GM23248 (cell line): ENCODE measurements around the gene SPATA32. TPM values are rescaled to one million over a fixed set of nuclear protein-coding genes. Genes with fewer than 3 reads are reported as not detected.
A peak's percentile ranks its signal among the peaks of the same experiment; 100 is the strongest.

Experiments
- DNase-seq: peaks from one replicate; pipeline ENCODE4 v3.0.0-alpha.2; 2015
- H2AFZ ChIP-seq: fragments of 200-600 bp; sonication (generic); 2 replicates; pipeline ENCODE4 v1.6.1; 2016; ENCODE audit warnings: antibody characterized with exemption
- H3F3A ChIP-seq: fragments of 200-600 bp; sonication (generic); 2 replicates; pipeline ENCODE4 v1.6.1; 2016; ENCODE audit warnings: mild to moderate bottlenecking, antibody characterized with exemption, mixed run types; ENCODE audit not compliant: insufficient read depth
- H3K27ac ChIP-seq: fragments of 200-600 bp; sonication (generic); 2 replicates; pipeline ENCODE4 v1.5.1; 2016; ENCODE audit warnings: mild to moderate bottlenecking
- H3K27me3 ChIP-seq: fragments of 200-600 bp; sonication (generic); replicated peaks from 2 replicates; pipeline ENCODE4 v1.6.1; 2016; ENCODE audit warnings: mild to moderate bottlenecking; ENCODE audit not compliant: insufficient read depth
- H3K36me3 ChIP-seq: fragments of 200-600 bp; sonication (generic); 2 replicates; pipeline ENCODE4 v1.6.1; 2016; ENCODE audit warnings: low read depth, mild to moderate bottlenecking
- H3K4me1 ChIP-seq: fragments of 200-600 bp; sonication (generic); 2 replicates; pipeline ENCODE4 v1.6.1; 2016; ENCODE audit warnings: mild to moderate bottlenecking; ENCODE audit not compliant: insufficient read depth
- H3K4me2 ChIP-seq: fragments of 200-600 bp; sonication (generic); one replicate; pipeline ENCODE4 v1.6.1; 2016; ENCODE audit warnings: mild to moderate bottlenecking; ENCODE audit not compliant: unreplicated experiment
- H3K4me3 ChIP-seq: fragments of 200-600 bp; sonication (generic); 2 replicates; pipeline ENCODE4 v1.5.1; 2016; ENCODE audit warnings: mild to moderate bottlenecking
- H3K79me2 ChIP-seq: fragments of 200-600 bp; sonication (generic); 2 replicates; pipeline ENCODE4 v1.6.1; 2016; ENCODE audit warnings: mild to moderate bottlenecking; ENCODE audit not compliant: insufficient read depth
- H3K9ac ChIP-seq: fragments of 200-600 bp; sonication (generic); 2 replicates; pipeline ENCODE4 v1.6.1; 2016; ENCODE audit warnings: mild to moderate bottlenecking
- H3K9me2 ChIP-seq: fragments of 200-600 bp; sonication (generic); 2 replicates; pipeline ENCODE4 v1.6.1; 2016; ENCODE audit warnings: mixed run types, mild to moderate bottlenecking, moderate library complexity; ENCODE audit not compliant: insufficient read depth
- H3K9me3 ChIP-seq: fragments of 200-600 bp; sonication (generic); one replicate; pipeline ENCODE4 v1.6.1; 2017; ENCODE audit warnings: low read depth
- H4K20me1 ChIP-seq: fragments of 200-600 bp; sonication (generic); 2 replicates; pipeline ENCODE4 v1.6.0; 2016; ENCODE audit not compliant: insufficient read depth
- EZH2 ChIP-seq: fragments of 200-600 bp; sonication (generic); IDR thresholded peaks from 2 replicates; pipeline ENCODE4 v1.6.1; 2018; ENCODE audit warnings: antibody characterized with exemption, mild to moderate bottlenecking; ENCODE audit not compliant: insufficient read depth, poor library complexity, severe bottlenecking
- EZH2phosphoT487 ChIP-seq: fragments of 200-600 bp; sonication (generic); IDR thresholded peaks from 2 replicates; pipeline ENCODE4 v1.6.1; 2018; ENCODE audit warnings: antibody characterized with exemption, moderate library complexity, mild to moderate bottlenecking, low read depth; ENCODE audit not compliant: insufficient read depth
- WGBS, 2 experiments: methylation state at CpG; one replicate each; pipeline ENCODE4 v1.1.6; 2015 to 2017; ENCODE audit warnings: low lambda C conversion rate in 2 of 2, low coverage in 1 of 2; ENCODE audit errors: missing lambda C conversion rate in 2 of 2; 5-methylcytosine and 5-hydroxymethylcytosine counted together
- in situ Hi-C: fragments of 300-500 bp; cut with MboI; formaldehyde crosslinking; loops from 2 replicates; pipeline ENCODE4 v1.15.0; 2020
- polyA plus RNA-seq: library from polyadenylated mRNA; unstranded; fragments of >200 nt; fragmentation: Nextera tagmentation; extraction: Ambion mirVana; gene quantifications from 2 replicates; pipeline ENCODE4 v1.2.1, GENCODE V29; 2016
- total RNA-seq: library from RNA; depleted of rRNA; stranded (reverse); fragments of >200 nt; shearing (Covaris generic); gene quantifications from 2 replicates; pipeline ENCODE4 v1.2.3, GENCODE V29; 2014

The SPATA32 gene
- total and polyA plus RNA-seq, 2 experiments from 2014 or later, result not detected

DNA sequence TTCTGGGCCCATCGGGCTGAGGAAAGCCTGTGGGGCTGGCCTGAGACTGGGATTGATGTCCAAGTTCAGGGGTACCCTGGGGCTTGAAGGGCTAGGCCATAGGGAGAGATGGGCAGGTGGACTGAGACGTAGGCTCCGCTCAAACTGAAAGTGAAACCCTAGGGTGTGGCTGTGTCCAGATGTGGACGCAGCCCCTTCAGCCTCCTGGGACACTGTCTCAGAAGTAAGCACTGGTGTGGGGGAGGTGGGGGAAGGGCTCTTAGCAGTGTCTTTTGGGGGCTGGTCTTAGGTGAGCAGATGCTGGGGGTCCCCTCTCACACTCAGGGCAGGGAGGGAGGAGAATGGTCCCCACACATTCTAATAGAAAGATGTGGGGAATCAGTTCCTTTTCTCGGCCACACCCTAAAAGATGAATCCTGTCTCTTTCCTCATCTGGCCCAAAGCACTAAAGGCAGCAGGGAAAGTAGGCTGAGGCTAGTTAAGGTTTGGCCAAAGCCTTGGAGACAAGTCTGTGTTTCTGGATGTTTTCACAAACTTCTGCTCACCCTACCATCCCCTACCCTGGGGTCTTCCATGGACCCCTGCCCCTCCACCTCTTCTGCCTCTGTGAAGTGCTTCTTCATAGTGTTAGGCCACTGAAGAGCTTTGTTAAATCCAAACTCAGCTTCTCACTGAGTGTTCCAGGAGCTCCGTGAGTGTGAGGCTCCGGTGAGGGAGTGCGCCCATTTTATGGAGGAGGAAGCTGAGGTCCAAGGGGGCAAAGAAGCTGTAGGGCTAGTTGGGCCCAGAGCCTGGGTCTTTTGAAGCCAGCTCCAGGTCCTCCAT lies 34.6 kb downstream of the SPATA32 start:
- Histone ChIP-seq H3K36me3 (no peaks in the 10 kb centered on the region), H3K9me3 (no peaks in the 10 kb centered on the region), H3K4me3 (no peak overlapping the region), H3K27ac (no peak overlapping the region), H3K79me2 (no peaks in the 10 kb centered on the region), H3K4me1 (peaks cover 44% of the 10 kb centered on the region), H4K20me1 (no peaks in the 10 kb centered on the region), H3K27me3 (no peaks in the 10 kb centered on the region), H2AFZ (no peak overlapping the region), H3K4me2 (peak overlapping the region; percentile 23), H3K9ac (no peak overlapping the region), H3K9me2 (no peaks in the 10 kb centered on the region), H3F3A (peaks cover 3% of the 10 kb centered on the region; the same call in 1 of the 2 replicates)
- peak; percentile 52 for DNase-seq
- 57 to 61% methylated on average over 7 to 8 of the region's 8 CpGs for WGBS, 2 experiments
- in situ Hi-C loops, result loop anchor here (10.0 kb wide), 1 partner anchor 167 kb away; no protein-coding TSS in a partner anchor
- TF ChIP-seq EZH2 (no peak), EZH2phosphoT487 (no peak)

DNA sequence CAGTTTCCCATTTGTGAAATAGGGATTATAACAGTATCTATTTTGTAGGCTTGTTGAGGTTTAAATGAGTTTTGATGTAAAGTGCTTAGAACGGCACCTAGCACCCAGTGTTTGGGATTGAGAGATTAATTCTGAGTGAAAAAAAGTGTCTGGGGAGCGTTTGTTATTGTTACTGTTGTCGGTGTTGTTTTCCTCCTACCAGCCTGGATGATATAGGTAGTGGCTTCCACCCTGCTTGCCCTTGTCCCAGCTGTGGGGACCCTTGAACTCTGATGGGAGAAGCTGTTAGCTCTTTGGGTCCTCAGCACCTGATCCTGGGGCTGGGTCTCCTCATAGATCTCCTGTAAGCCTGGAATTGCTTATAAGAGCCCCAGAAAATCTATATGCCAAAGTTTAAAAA lies 35.3 kb downstream of the SPATA32 start:
- H3K9me3 ChIP-seq, result no peaks in the 10 kb centered on the region
- in situ Hi-C loops, result loop anchor here (10.0 kb wide), 1 partner anchor 168 kb away; no protein-coding TSS in a partner anchor
- DNase-seq, result no peak
- no peak overlapping the region for H3K27ac ChIP-seq
- no peaks in the 10 kb centered on the region for H3K9me2 ChIP-seq
- no peak overlapping the region for H3K4me3 ChIP-seq
- H3K36me3 ChIP-seq, result no peaks in the 10 kb centered on the region
- peak overlapping the region; percentile 23 for H3K4me2 ChIP-seq
- peaks cover 3% of the 10 kb centered on the region; the same call in 1 of the 2 replicates for H3F3A ChIP-seq
- TF ChIP-seq EZH2phosphoT487, result no peak
- no peak for TF ChIP-seq EZH2
- no peak overlapping the region for H2AFZ ChIP-seq
- H3K9ac ChIP-seq, result no peak overlapping the region
- H3K27me3 ChIP-seq, result no peaks in the 10 kb centered on the region
- H4K20me1 ChIP-seq, result no peaks in the 10 kb centered on the region
- WGBS, 2 experiments, result 83 to 94% methylated on average over 3 of the region's 3 CpGs
- H3K79me2 ChIP-seq, result no peaks in the 10 kb centered on the region
- peaks cover 44% of the 10 kb centered on the region for H3K4me1 ChIP-seq

DNA sequence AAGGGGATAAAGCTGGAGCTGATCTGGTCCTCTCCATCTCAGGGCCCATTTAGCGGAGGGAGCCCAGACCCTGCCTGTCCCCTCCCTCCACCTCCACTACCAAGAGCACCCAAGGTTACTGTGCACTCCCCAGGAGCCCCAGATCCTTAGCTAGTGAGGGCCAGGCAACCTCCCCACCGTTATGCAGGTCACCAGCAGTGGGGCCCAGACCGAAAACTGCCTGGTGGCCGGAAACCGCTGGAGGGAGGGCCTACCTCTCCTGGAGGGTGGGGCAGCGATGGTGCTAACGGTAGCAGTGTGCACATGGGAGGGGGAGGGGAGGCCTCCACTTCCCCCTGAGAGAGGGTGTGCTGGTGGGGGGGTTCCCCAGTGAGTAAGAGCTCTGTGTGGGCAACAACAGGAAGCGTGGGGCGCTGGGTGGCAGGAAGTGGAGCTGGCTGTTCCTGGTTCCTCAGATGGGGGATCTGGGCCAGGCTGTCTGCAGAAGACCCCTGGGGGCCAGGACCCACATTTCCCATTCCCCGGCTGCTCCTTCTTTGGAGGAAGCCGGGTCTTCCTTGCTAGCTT lies 35.8 kb downstream of the SPATA32 start:
- H3K27me3 ChIP-seq, result no peaks in the 10 kb centered on the region
- no peak overlapping the region for H2AFZ ChIP-seq
- TF ChIP-seq EZH2phosphoT487, result no peak
- no peak for TF ChIP-seq EZH2
- no peak overlapping the region for H3K27ac ChIP-seq
- no peaks in the 10 kb centered on the region for H3K79me2 ChIP-seq
- no peaks in the 10 kb centered on the region for H3K9me2 ChIP-seq
- no peaks in the 10 kb centered on the region for H3K9me3 ChIP-seq
- H3K9ac ChIP-seq, result no peak overlapping the region
- H3K4me2 ChIP-seq, result no peak overlapping the region
- no peak for DNase-seq
- 88 to 93% methylated on average over 7 to 11 of the region's 11 CpGs for WGBS, 2 experiments
- peaks cover 3% of the 10 kb centered on the region; the same call in 1 of the 2 replicates for H3F3A ChIP-seq
- no peaks in the 10 kb centered on the region for H4K20me1 ChIP-seq
- in situ Hi-C loops, result loop anchor here (10.0 kb wide), 1 partner anchor 169 kb away; no protein-coding TSS in a partner anchor
- H3K4me1 ChIP-seq, result peaks cover 41% of the 10 kb centered on the region
- H3K36me3 ChIP-seq, result no peaks in the 10 kb centered on the region
- no peak overlapping the region for H3K4me3 ChIP-seq

DNA sequence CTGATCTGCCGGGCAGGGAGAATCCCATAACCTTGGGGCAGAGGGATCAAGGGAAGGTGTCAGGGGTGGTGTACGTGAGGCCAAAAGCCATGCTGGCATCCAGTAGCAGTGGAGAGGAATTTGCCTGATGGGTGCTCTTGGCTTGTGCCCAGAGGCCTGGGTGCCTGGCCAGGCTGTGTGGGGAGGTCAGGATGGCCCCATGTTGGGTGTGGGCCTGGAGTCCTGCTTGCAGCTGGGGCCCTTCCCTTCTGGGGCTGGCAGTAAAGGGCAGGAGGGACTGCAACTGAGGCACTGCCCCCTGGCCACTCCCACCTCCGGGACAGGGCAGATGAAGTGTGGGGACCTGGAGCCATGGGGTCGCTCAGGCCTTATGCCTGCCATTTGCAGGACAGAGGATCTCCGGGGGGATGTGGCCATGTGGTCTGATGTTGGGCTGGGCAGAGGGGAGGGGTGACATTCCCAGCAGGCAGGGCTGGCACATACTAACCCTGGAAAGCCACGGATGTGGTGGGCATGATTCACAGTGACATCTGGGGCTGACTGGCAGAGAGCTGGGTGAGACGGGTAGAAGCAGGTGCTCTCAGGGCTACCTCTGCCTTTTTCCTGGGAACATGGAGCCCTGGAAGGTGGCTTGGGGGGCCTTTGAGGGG lies 36.7 kb downstream of the SPATA32 start:
- no peak overlapping the region for H3K27ac ChIP-seq
- no peaks in the 10 kb centered on the region for H3K36me3 ChIP-seq
- peaks cover 4% of the 10 kb centered on the region; the same call in 1 of the 2 replicates for H3F3A ChIP-seq
- no peaks in the 10 kb centered on the region for H3K9me2 ChIP-seq
- H4K20me1 ChIP-seq, result no peaks in the 10 kb centered on the region
- no peak for DNase-seq
- no peaks in the 10 kb centered on the region for H3K9me3 ChIP-seq
- H3K27me3 ChIP-seq, result no peaks in the 10 kb centered on the region
- no peaks in the 10 kb centered on the region for H3K79me2 ChIP-seq
- in situ Hi-C loops, result loop anchor here (10.0 kb wide), 1 partner anchor 170 kb away; no protein-coding TSS in a partner anchor
- no peak overlapping the region for H3K9ac ChIP-seq
- H3K4me1 ChIP-seq, result peaks cover 33% of the 10 kb centered on the region
- no peak for TF ChIP-seq EZH2
- TF ChIP-seq EZH2phosphoT487, result no peak
- no peak overlapping the region for H2AFZ ChIP-seq
- H3K4me3 ChIP-seq, result no peak overlapping the region
- H3K4me2 ChIP-seq, result no peak overlapping the region
- WGBS, 2 experiments, result 77 to 78% methylated on average over 7 of the region's 7 CpGs
